ENCODE results near the gene TSPAN33.

Gene TSPAN33

DNA sequence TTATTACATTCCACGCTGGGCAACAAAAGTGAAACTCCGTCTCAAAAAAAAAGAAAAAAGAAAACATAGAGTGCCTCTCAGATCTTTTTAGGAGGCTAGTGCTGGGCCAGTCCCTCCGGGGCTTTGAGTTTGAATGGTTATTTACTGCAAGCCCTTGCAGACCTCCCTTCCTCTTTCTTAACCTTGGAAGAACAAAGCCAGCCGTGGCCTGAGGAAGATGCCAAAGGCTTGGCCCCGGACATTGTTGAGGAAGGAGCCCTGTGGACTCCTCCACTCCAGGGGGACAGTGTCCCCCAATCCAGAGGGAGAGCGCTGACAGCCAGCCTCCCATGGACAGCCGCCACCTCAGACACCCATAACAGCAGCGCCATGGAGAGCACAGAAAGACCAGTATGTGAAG, 5.0 kb downstream of the TSPAN33 start:
- DNase-seq: no peak
- TF ChIP-seq POLR2A (IDR thresholded peaks at IDR 0.05; ENCODE audit: low read length): no peak
- no peak for TF ChIP-seq GATA1 (IDR thresholded peaks at IDR 0.05; ENCODE audit: low read depth, low read length)

DNA sequence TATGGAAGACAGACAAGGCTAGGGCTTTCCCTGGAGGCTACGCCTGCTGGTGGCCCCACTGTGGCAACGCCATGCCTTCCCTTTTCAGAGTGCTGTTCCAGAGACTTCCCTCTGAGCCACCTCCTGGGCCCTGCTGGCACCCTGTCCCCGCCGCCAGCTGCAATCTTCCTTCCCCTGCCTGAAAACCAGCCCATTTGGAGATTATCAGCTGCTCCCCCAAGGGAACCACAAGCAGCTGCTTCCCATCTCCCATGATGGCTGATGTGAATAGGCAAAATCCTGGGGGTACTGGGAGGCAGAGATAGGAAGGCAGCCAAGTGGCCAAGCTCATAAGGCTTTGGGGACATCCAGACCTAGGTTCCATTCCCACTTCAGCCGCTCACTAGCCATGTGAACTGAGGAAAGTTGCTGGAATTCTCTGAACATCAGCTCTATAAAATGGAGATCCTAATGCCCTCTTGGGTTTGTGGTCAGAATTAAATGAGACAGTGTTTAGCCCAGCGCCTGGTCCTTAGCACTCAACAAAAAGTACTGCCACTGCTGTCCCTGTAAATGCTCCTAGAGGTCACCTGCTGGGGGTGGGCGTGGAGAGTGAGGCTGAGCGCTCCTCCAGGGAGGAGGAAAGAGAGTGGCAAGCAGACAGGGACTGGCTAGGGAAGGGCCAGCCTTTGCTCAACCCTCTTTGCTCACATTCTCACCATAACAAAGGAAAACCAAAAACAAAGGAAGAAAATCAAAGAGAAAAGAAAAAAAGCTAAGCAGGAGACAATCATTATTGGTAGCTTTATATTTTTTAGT, 5.9 kb downstream of the TSPAN33 start:
- DNase-seq: peak; percentile 58 to 80
- no peak for TF ChIP-seq GATA1 (IDR thresholded peaks at IDR 0.05; ENCODE audit: low read depth, low read length)
- TF ChIP-seq POLR2A (IDR thresholded peaks at IDR 0.05; ENCODE audit: low read length): no peak

DNA sequence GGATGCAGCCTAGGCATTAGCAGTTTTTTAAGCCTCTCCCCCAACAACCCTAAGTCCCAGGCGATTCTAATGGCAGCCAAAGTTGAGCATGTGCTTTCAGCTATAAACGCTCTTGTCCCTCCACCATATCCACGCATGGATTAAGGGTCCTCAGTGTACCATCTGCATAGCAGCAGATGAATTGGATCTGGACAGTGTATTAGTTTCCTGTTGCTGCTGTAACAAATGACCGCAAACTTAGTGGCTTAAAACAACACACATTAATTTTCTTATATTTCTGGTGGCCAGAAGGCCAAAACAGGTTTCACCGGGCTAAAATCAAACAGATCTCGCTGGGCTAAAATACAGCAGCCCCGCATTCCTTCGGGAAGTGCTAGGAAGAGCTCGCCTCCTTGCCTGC, 13.1 kb downstream of the TSPAN33 start:
- no peak for TF ChIP-seq GATA1 (IDR thresholded peaks at IDR 0.05; ENCODE audit: low read depth, low read length)
- no peak for TF ChIP-seq POLR2A (IDR thresholded peaks at IDR 0.05; ENCODE audit: low read length)

DNA sequence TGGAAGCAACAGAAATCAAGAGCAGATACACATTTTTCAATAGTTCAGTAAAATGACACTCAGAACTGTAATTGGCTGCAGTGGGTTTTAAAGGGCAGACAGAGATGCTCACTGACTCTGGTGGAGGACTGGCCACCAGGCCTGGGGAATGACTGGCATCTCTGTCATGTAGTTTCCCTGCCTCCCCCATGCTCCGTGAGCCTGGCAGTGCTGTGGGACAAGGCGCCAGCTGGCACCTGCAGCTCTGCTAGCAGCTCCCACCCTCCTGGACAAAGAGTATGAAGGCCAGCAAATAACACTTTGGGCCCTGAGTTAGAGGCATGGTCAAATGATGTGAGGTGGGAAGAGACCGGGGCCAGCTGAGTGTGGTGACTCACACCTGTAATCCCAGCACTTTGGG, 15.0 kb downstream of the TSPAN33 start:
- DNase-seq: no peak
- TF ChIP-seq POLR2A (IDR thresholded peaks at IDR 0.05; ENCODE audit: low read length) (no peak), GATA1 (IDR thresholded peaks at IDR 0.05; ENCODE audit: low read depth, low read length) (no peak)

More for the DNA sequence above, 13.1 kb downstream of the TSPAN33 start:
- no peak for DNase-seq

DNA sequence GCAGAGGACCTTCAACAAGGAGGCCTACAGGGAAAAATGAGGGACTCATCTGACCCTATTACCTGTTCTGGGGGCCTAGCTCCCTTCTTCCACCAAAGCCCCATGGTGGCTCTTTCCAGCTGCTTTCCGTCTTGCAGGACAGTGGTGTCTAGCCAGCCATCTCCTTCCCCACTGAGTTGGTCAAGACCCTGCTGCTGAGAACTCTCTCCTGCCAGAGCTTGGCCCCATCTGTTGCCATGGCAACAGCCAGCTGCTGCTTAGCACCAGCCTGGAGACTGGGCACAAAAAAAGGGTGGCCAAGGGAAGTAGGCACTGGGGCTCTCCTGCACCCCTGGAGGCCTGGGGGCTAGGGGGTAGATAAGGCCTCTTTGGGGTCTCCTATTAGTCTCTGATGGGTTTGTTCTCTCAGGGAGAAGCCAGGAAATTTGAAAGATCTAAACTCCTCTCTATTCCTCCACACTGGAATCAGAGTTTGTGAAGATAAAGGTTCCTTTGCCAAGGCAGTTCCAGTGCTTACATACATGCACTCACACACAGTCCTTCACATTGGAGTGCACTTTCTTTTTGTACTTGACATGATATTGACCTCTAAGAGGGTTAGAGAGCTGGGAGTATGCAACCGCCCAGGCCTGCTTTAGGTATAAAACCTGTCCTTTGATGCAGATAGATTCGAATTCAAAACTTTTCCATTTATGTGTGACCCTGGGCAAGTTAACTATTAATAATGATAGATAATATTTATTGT, 15.8 kb downstream of the TSPAN33 start:
- TF ChIP-seq GATA1 (IDR thresholded peaks at IDR 0.05; ENCODE audit: low read depth, low read length) (no peak), POLR2A (IDR thresholded peaks at IDR 0.05; ENCODE audit: low read length) (no peak)
- DNase-seq: no peak

DNA sequence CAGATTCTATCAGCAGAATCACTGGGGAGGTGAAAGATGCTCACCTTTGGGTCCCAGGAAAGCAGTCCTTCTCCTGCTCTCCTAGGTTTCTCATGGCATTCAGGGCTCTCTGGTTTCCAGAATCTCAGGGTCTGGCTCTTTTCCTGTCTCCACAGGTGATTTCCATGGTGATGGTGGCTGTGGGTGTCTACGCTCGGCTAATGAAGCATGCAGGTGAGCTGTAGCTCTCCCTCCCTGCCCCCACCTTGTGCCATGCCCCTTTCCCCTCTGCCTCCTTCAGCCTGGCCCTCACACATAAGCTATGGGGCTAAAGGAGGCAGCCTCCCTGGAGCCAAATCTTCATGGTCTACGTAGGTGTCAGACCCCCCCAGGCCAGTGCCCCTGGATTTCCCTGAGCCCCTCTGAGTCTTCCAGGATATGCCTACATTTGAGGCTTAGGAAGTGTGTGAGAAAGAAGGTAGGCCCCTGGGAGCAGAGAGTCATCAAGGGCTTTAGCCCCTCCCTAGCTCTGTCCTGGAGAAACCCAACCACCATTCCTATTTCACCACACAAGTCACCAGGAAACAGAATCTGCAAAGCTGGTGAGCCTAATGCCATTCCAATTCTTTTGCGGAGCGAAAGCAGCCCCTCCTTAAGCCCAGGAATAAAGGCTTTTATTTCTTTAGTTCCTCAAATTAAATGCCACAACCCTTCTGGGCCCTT, 17.2 kb downstream of the TSPAN33 start:
- no peak for TF ChIP-seq GATA1 (IDR thresholded peaks at IDR 0.05; ENCODE audit: low read depth, low read length)
- no peak for TF ChIP-seq POLR2A (IDR thresholded peaks at IDR 0.05; ENCODE audit: low read length)

DNA sequence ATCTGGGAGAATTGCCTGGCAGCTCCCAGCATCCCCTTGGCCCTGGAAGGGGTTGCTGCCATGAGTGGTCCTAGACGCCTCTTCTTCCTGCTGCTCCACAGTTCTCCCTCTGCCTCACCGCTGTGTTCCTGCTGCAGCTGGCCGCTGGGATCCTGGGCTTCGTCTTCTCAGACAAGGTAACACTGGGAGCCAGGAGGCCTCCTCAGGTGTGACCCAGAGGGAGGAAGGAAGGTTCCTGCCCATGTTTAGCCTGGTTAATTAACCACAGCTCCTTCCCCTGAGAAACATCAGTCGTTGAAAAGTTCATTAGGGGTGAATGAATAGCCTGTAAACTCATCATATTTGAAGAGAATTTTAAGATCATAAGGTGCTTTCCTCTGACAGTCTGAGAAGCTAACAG, 18.2 kb downstream of the TSPAN33 start:
- DNase-seq: no peak
- TF ChIP-seq POLR2A (IDR thresholded peaks at IDR 0.05; ENCODE audit: low read length) (no peak), GATA1 (IDR thresholded peaks at IDR 0.05; ENCODE audit: low read depth, low read length) (no peak)

More for the DNA sequence above, 17.2 kb downstream of the TSPAN33 start:
- DNase-seq: no peak

DNA sequence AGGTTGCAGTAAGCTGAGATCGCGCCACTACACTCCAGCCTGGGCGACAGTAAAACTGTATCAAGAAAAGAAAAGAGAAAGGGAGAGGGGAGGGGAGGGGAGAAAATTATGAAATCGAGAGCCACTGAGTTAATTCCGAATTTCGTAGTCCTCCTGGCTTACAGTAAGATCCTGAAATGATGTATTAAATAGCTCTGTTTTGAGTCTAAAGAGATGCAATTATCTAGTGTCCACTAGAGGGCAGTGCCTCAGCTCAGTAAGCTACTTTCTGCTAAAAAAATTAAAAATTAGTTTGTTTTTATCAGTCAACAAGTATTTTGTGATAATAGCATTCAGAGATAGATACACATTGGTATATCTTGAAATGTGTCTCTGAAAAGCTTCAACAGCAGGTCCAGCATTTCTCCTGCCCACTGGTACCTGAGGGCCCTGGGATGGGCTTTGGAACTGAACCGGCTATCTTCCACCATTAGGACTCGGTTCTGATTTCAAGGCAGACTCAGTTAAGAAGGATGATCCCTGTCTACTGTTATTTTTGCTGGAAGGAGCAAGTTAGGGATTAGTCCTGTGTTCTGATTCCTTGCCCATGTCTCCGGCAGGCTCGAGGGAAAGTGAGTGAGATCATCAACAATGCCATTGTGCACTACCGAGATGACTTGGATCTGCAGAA, 19.5 kb downstream of the TSPAN33 start:
- TF ChIP-seq POLR2A (IDR thresholded peaks at IDR 0.05; ENCODE audit: low read length): no peak
- TF ChIP-seq GATA1 (IDR thresholded peaks at IDR 0.05; ENCODE audit: low read depth, low read length): no peak
- DNase-seq: peak; percentile 49 to 71

DNA sequence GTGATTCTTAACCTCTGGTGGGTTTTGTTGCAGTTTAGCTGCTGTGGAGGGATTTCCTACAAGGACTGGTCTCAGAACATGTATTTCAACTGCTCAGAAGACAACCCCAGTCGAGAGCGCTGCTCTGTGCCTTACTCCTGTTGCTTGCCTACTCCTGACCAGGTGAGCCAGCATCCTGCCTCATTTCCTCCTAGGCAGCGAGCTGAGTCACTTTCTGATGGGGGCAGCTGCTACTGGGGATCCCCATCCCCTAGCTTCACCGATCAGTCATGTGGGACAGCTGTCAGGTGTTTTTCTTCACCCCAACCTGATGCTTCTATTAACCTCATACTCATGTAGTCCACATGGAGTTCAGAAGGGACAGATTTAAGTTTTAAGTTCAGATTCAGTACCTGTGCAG, 22.2 kb downstream of the TSPAN33 start:
- no peak for TF ChIP-seq GATA1 (IDR thresholded peaks at IDR 0.05; ENCODE audit: low read depth, low read length)
- TF ChIP-seq POLR2A (IDR thresholded peaks at IDR 0.05; ENCODE audit: low read length): no peak
- no peak for DNase-seq

DNA sequence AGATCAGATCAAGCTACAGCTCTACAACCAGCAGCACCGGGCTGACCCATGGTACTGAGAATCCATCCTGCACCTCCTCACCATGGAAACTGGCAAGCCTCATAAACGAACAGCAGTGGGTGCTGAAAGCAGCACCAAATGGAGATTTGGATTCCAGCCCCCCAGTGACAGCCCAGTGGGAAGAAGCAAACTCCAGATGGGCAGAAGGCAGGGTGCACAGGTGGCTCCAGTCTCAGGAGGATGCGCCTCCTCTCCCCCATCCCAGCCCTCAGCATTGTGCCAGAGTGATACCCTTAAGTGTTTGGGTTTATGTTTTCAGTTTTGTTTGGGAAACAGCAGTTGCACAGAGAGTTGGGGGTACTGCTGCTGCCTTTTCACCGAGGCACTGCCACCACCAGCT, 23.3 kb downstream of the TSPAN33 start:
- DNase-seq: no peak
- no peak for TF ChIP-seq POLR2A (IDR thresholded peaks at IDR 0.05; ENCODE audit: low read length)
- no peak for TF ChIP-seq GATA1 (IDR thresholded peaks at IDR 0.05; ENCODE audit: low read depth, low read length)

DNA sequence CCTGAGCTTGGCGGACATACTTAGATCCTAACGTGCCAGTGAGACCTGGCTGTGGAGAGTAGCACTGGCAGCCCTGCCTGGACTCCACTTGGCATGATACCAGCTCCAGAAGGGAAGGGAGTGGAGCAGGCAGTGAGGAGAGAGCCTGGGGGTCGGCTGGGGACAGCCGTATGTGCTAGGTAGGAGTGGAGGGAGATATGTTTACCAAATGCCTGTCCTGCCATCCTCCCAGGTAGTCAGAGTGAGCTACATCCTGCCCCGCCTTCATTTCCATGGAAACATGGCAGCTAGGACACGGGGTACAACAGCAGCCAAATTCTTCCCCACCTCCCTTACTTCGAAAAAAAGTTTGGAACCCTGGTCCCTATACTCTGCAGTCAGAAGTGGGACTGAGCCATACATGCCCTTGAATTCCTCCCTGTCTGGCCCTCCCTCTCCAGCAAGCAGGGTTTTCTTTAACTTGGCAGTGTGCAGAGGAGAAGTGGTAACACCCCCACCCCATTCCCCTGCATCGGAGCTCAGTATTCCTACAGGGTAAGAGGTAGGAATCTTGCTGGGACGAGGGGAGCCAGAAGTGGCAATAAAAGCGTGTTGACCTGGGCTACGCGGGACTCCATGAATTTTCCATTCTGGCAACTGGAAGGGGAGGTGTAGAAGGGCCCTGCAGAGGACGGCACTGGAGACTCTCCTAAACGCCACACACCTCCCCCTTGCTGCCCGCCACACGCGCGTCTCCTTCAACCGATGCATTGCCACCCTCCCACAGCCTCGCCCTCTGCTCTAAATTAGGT, 23.9 kb downstream of the TSPAN33 start:
- no peak for DNase-seq
- no peak for TF ChIP-seq GATA1 (IDR thresholded peaks at IDR 0.05; ENCODE audit: low read depth, low read length)
- no peak for TF ChIP-seq POLR2A (IDR thresholded peaks at IDR 0.05; ENCODE audit: low read length)

DNA sequence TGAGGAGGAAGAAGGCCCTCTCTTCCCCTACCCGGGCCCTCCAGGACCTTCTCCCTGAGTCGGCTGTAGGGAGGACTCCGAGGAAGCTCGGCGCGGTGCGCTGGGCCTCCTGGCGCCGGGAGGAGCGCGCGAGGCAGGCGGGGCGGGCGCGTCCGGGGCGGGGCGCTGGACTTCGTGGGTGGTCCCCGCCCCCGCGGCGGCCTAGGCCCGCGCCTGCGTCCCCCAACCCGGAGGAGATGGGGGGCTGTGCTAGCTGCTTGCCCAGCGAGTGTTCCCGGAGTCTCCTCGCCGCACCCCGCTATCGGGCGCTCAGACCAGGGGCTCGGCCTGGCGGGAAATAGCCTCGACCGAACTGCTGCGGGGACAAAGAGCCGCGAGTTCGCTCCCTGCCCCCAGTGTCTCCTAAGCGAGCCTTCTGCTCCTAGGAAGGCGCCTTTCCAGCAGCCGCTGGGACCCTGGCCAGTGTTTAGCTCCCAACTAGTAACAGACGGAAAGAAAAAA, 24.7 kb downstream of the TSPAN33 start:
- DNase-seq: peak; percentile 36 to 37

More for the DNA sequence above, 24.7 kb downstream of the TSPAN33 start:
- TF ChIP-seq POLR2A (IDR thresholded peaks at IDR 0.05; ENCODE audit: low read length): no peak
- TF ChIP-seq GATA1 (IDR thresholded peaks at IDR 0.05; ENCODE audit: low read depth, low read length): no peak

All from erythroblast (primary cell).